Right lobe of liver (tissue), 6 donors: ENCODE results near the gene PPIC. TPM values are rescaled to one million over a fixed set of nuclear protein-coding genes. Genes with fewer than 3 reads are reported as not detected.
A peak's percentile ranks its signal among the peaks of the same experiment; 100 is the strongest.

Experiments
- ATAC-seq, 4 donors: fragments of 200-7000 bp; cut with Tn5 transposase; one replicate each; pipeline ENCODE4 v1.9.1; 2020; ENCODE audit warnings: mild to moderate bottlenecking in 4 of 4, moderate library complexity in 4 of 4
- DNase-seq, 3 donors: peaks; one replicate each; pipeline ENCODE4 v3.0.0-alpha.2; 2020
- H3K27ac ChIP-seq, 3 donors: fragments of 200-600 bp; one replicate each; pipeline ENCODE4 v1.8.0; 2022
- H3K27me3 ChIP-seq, 2 donors: fragments of 200-600 bp; one replicate each; pipeline ENCODE4 v1.8.0; 2022
- H3K36me3 ChIP-seq, 4 donors: fragments of 200-600 bp; sonication (generic) in 1 of 4; one replicate each; pipeline versions ENCODE4 v1.5.1 to v1.8.0; 2017 to 2022; ENCODE audit warnings: control low read depth in 1 of 4
- H3K4me1 ChIP-seq, 4 donors: fragments of 200-600 bp; sonication (generic) in 1 of 4; one replicate each; pipeline versions ENCODE4 v1.5.1 to v1.8.0; 2017 to 2022; ENCODE audit warnings: control low read depth in 1 of 4
- H3K4me3 ChIP-seq, 3 donors: fragments of 200-600 bp; one replicate each; pipeline ENCODE4 v1.8.0; 2022
- H3K9me3 ChIP-seq, 4 donors: fragments of 200-600 bp; sonication (generic) in 1 of 4; one replicate each; pipeline versions ENCODE4 v1.5.1 to v1.8.0; 2017 to 2022; ENCODE audit warnings: control low read depth in 1 of 4
- POLR2A ChIP-seq: fragments of 450-650 bp; IDR thresholded peaks from one replicate; pipeline ENCODE4 v1.6.1; 2017; ENCODE audit warnings: antibody characterized with exemption, mild to moderate bottlenecking
- WGBS: methylation state at CpG from one replicate; pipeline ENCODE4 v1.1.6; 2018; ENCODE audit warnings: low coverage, low lambda C conversion rate; ENCODE audit not compliant: insufficient coverage; ENCODE audit errors: missing lambda C conversion rate; 5-methylcytosine and 5-hydroxymethylcytosine counted together
- intact Hi-C, 2 donors: fragments of 100-400 bp; cut with DNase I; formaldehyde crosslinking; loops; one replicate each; pipeline versions ENCODE4 v1.11.2 to v1.14.1; 2022
- total RNA-seq, 6 experiments: library from RNA; depleted of rRNA in 2 of 6; stranded (reverse); fragments of >200 nt in 2 of 6; fragmentation: NEBNext Ultra II Directional in 3 of 6; extraction: Animal tissue kit (Norgen Biotek cat#: 25700) in 3 of 6; gene quantifications; one replicate each; pipeline versions ENCODE4 v1.1.0 to v1.2.4, GENCODE V29; 2016 to 2023
- TF ChIP-seq, protein P1 (sequence below), 4 donors: fragments of 200-600 bp in 3 of 4; fragments of 450-650 bp in 1 of 4; IDR thresholded peaks; one replicate each; pipeline versions ENCODE4 v1.5.1 to v1.8.0; 2016 to 2022; ENCODE audit warnings: antibody characterized with exemption in 4 of 4, mild to moderate bottlenecking in 2 of 4
- donor health status: DM: no; HTN: yes; CAD: no.
- donor health status: DM: no; HTN: no; CAD: no.
- donor health status: DM: no; HTN: no; CAD: no.
- donor health status: DM: no; HTN: yes; CAD: no.
- donor health status: DM: no; HTN: yes; CAD: no.

Gene PPIC
- total RNA-seq, 6 experiments from 2014 or later: 9.7 to 21.7 (median 16.9) TPM

DNA sequence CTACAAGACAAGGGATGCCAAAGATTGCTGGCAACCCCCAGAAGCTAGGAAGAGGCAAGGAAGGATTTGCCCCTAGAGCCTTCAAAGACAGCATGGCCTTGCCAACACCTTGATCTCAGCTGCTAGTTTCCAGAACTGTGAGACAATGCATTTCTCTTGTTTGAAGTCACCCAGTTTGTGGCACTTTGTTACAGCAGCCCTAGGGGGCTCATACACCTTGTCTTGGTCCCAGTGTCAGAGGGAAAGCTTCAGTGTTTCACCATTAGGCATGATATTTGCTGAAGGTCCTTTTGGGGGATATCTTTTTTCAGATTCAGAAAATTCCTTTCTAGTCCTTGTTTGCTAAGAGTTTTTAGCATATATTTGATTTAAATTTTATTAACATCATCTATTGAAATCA lies 3.1 kb upstream of the PPIC start:
- Histone ChIP-seq H3K27me3 (no peaks in the 10 kb centered on the region), H3K4me1 (peaks cover 0 to 12% (median 2%) of the 10 kb centered on the region in 4 donors), H3K9me3 (no peaks in the 10 kb centered on the region), H3K4me3 (no peak overlapping the region), H3K36me3 (no peaks in the 10 kb centered on the region), H3K27ac (no peak overlapping the region)
- intact Hi-C loops: no loop called here
- DNase-seq: no peak
- no peak for TF ChIP-seq POLR2A
- TF ChIP-seq, protein P1, sequence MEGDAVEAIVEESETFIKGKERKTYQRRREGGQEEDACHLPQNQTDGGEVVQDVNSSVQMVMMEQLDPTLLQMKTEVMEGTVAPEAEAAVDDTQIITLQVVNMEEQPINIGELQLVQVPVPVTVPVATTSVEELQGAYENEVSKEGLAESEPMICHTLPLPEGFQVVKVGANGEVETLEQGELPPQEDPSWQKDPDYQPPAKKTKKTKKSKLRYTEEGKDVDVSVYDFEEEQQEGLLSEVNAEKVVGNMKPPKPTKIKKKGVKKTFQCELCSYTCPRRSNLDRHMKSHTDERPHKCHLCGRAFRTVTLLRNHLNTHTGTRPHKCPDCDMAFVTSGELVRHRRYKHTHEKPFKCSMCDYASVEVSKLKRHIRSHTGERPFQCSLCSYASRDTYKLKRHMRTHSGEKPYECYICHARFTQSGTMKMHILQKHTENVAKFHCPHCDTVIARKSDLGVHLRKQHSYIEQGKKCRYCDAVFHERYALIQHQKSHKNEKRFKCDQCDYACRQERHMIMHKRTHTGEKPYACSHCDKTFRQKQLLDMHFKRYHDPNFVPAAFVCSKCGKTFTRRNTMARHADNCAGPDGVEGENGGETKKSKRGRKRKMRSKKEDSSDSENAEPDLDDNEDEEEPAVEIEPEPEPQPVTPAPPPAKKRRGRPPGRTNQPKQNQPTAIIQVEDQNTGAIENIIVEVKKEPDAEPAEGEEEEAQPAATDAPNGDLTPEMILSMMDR (IDR thresholded peaks at IDR 0.05): no peak
- ATAC-seq: no peak

DNA sequence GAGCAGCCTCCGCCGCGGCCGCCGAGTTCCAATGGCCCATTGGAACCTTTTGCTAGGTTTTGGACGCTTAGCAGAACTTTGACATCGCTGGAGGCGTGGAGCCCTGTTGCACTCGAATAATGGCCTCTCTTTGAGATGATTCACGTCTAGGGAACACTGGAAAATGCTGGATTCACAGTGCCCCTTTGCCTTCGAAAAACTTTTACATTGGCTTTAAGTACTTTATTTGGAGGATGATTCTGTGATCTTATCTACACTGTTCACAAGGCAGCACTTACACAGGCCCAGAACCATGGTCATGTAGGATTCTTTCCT lies 536 bp upstream of the PPIC start:
- WGBS: 2% methylated on average over 5 of the region's 11 CpGs
- Histone ChIP-seq H3K4me3 (peak overlapping the region; percentile 80 to 83 (median 80)), H3K36me3 (no peaks in the 10 kb centered on the region), H3K9me3 (no peaks in the 10 kb centered on the region), H3K27me3 (no peaks in the 10 kb centered on the region), H3K27ac (peak overlapping the region; percentile 72 to 88 (median 74)), H3K4me1 (peaks cover 0 to 12% (median 2%) of the 10 kb centered on the region in 4 donors)
- intact Hi-C loops: no loop called here
- no peak for TF ChIP-seq POLR2A
- TF ChIP-seq, protein P1 (IDR thresholded peaks at IDR 0.05): no peak
- no peak for DNase-seq
- ATAC-seq: no peak

DNA sequence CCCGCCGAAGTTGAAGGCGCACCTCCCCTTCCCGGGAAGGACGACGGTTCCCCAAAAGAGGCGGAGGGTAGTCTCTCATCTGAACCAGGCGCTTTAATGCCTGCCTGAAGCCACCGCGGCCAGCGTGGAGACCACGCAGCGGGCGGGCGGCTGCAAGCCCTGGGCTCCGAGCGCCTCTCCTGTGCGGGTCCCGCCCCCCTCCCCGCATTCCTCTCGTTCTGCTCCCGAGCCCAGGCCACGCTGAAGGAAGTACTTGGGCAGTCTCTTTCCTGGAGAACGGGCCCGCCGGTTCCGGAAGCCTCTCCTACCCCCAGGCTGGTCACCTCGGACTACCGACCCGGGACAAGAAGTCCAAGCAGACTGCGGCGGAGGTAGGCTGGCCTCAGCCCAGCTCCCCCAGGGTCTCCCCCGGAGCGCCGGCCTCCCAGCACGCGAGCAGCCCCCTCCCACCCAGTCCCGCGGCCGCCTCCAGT lies 571 bp downstream of the PPIC start:
- H3K4me3 ChIP-seq: peak overlapping the region; percentile 80 to 83 (median 80)
- H3K36me3 ChIP-seq: no peaks in the 10 kb centered on the region
- DNase-seq: peak in 2 of 3 donors; percentile 77
- no peaks in the 10 kb centered on the region for H3K9me3 ChIP-seq
- ATAC-seq: peak; percentile 49 to 63 (median 58)
- 0% methylated on average over 12 of the region's 40 CpGs for WGBS
- no peaks in the 10 kb centered on the region for H3K27me3 ChIP-seq
- peaks cover 0 to 12% (median 2%) of the 10 kb centered on the region in 4 donors for H3K4me1 ChIP-seq
- TF ChIP-seq POLR2A: no peak
- TF ChIP-seq, protein P1 (IDR thresholded peaks at IDR 0.05): no peak
- peak overlapping the region; percentile 72 to 88 (median 74) for H3K27ac ChIP-seq
- intact Hi-C loops: no loop called here

- H3K36me3 ChIP-seq: no peaks in the 10 kb centered on the region
- ATAC-seq: peak in 1 of 4 donors; percentile 36
- peak overlapping the region; percentile 80 to 83 (median 80) for H3K4me3 ChIP-seq
- intact Hi-C loops: no loop called here
- H3K27ac ChIP-seq: peak overlapping the region; percentile 72 to 88 (median 74)
- no peaks in the 10 kb centered on the region for H3K27me3 ChIP-seq
- peaks cover 0 to 12% (median 2%) of the 10 kb centered on the region in 4 donors for H3K4me1 ChIP-seq
- DNase-seq: peak; percentile 52 to 60 (median 57)
- 3% methylated on average over 23 of the region's 27 CpGs for whole genome bisulfite sequencing
- TF ChIP-seq, protein P1 (IDR thresholded peaks at IDR 0.05): no peak
- no peak for TF ChIP-seq POLR2A
- H3K9me3 ChIP-seq: no peaks in the 10 kb centered on the region
These were observed 1.1 kb downstream of the PPIC start for GRCh38 chr5:123035360-123035917.
